Transverse colon (tissue), 4 donors: ENCODE data around the gene DUSP2.

Source experiments
- CTCF ChIP-seq, 5 experiments: fragments of 200-600 bp in 3 of 5; fragments of 450-650 bp in 2 of 5; sonication (generic) in 3 of 5; IDR thresholded peaks; 1 replicate in 2 of 5; 2 replicates in 3 of 5; pipeline ENCODE4 v1.5.1; 2016 to 2017; ENCODE audit warnings: antibody characterized with exemption in 5 of 5, inconsistent platforms in 3 of 5, mild to moderate bottlenecking in 2 of 5, moderate library complexity in 1 of 5
- EP300 ChIP-seq: sonication (generic); formaldehyde crosslinking; IDR thresholded peaks from one replicate; pipeline ENCODE4 v1.6.1; 2017; ENCODE audit warnings: antibody characterized with exemption, low read depth
- POLR2A ChIP-seq: fragments of 450-650 bp; IDR thresholded peaks from one replicate; pipeline ENCODE4 v1.6.1; 2016; ENCODE audit warnings: antibody characterized with exemption, mild to moderate bottlenecking, moderate library complexity
- POLR2AphosphoS5 ChIP-seq, 3 donors: sonication (generic); formaldehyde crosslinking; IDR thresholded peaks; one replicate each; pipeline ENCODE4 v1.6.1; 2016; ENCODE audit warnings: antibody characterized with exemption in 3 of 3

- TF ChIP-seq CTCF (IDR thresholded peaks at IDR 0.05): no peak
- no peak for TF ChIP-seq POLR2AphosphoS5 (IDR thresholded peaks at IDR 0.05)
- TF ChIP-seq POLR2A: no peak
- no peak for TF ChIP-seq EP300
Observed at GRCh38 chr2:96150791-96151594, 5.8 kb upstream of the DUSP2 start.
